B cell (primary cell): ENCODE results near the gene LRTM2. TPM values are rescaled to one million over a fixed set of nuclear protein-coding genes. Genes with fewer than 3 reads are reported as not detected.

Experiments
- ATAC-seq: fragments of 200-7000 bp; cut with Tn5 transposase; one replicate; pipeline ENCODE4 v1.10.0; 2021; ENCODE audit warnings: low read depth, mild to moderate bottlenecking, moderate number of reproducible peaks, moderate library complexity
- CTCF ChIA-PET: fragments of 350-600 bp; sonication (Branson Sonifier 250); formaldehyde crosslinking; loops from one replicate; lab custom pipeline; 2021; ENCODE audit warnings: antibody characterized with exemption, inconsistent platforms; lab: Charles Lee
- POLR2A ChIA-PET: fragments of 350-600 bp; sonication (Branson Sonifier 250); formaldehyde crosslinking; loops from one replicate; lab custom pipeline; 2021; ENCODE audit warnings: antibody characterized with exemption; lab: Charles Lee
- DNase-seq: peaks from one replicate; pipeline ENCODE4 v3.0.0; 2013
- H2AFZ ChIP-seq: 2 replicates; pipeline ENCODE4 v1.6.1; 2012; ENCODE audit warnings: mild to moderate bottlenecking, low read depth, low read length; ENCODE audit not compliant: insufficient read depth, poor library complexity, severe bottlenecking
- H3K27ac ChIP-seq, 2 donors: 1 replicate in 1 of 2; 2 replicates in 1 of 2; pipeline ENCODE4 v1.5.1; 2012 to 2013; ENCODE audit warnings: low read length in 2 of 2, mild to moderate bottlenecking in 2 of 2, moderate library complexity in 1 of 2
- H3K27me3 ChIP-seq, 4 experiments: fragments of 200-600 bp in 1 of 4; sonication (generic) in 1 of 4; replicated peaks in 1 of 4; 1 replicate in 2 of 4; 2 replicates in 2 of 4; pipeline versions ENCODE4 v1.6.1 to v1.7.0; 2013 to 2016; ENCODE audit warnings: low read length in 3 of 4, mild to moderate bottlenecking in 2 of 4, mixed read lengths in 1 of 4, moderate library complexity in 1 of 4; ENCODE audit not compliant: insufficient read depth in 4 of 4, control insufficient read depth in 3 of 4; ENCODE audit errors: control extremely low read depth in 1 of 4
- H3K36me3 ChIP-seq, 2 experiments: replicated peaks in 1 of 2; 1 replicate in 1 of 2; 2 replicates in 1 of 2; pipeline versions ENCODE4 v1.6.1 to v1.7.1; 2013; ENCODE audit warnings: low read length in 1 of 2; ENCODE audit not compliant: insufficient read depth in 2 of 2, control insufficient read depth in 1 of 2; ENCODE audit errors: control extremely low read depth in 1 of 2, extremely low read depth in 1 of 2
- H3K4me1 ChIP-seq, 2 donors: fragments of 200-600 bp in 1 of 2; sonication (generic) in 1 of 2; 1 replicate in 1 of 2; 2 replicates in 1 of 2; pipeline versions ENCODE4 v1.5.1 to v1.6.1; 2013 to 2017; ENCODE audit warnings: low read length in 2 of 2; ENCODE audit not compliant: control insufficient read depth in 2 of 2, insufficient read depth in 2 of 2
- H3K4me2 ChIP-seq: replicated peaks from 2 replicates; pipeline ENCODE3; 2012; ENCODE audit warnings: mild to moderate bottlenecking, low read depth, low read length; ENCODE audit not compliant: poor library complexity, severe bottlenecking
- H3K4me3 ChIP-seq, 5 experiments: fragments of 200-600 bp in 1 of 5; sonication (generic) in 1 of 5; 1 replicate in 3 of 5; 2 replicates in 2 of 5; pipeline versions ENCODE4 v1.5.1 to v1.7.0; 2011 to 2016; ENCODE audit warnings: low read length in 4 of 5, mild to moderate bottlenecking in 4 of 5, low read depth in 2 of 5, control low read depth in 1 of 5, moderate library complexity in 1 of 5; ENCODE audit not compliant: insufficient read depth in 1 of 5; ENCODE audit errors: control extremely low read depth in 1 of 5, extremely low read depth in 1 of 5
- H3K79me2 ChIP-seq: fragments of 200-600 bp; sonication (generic); one replicate; pipeline ENCODE4 v1.6.0; 2016; ENCODE audit warnings: low read length; ENCODE audit not compliant: control insufficient read depth, insufficient read depth
- H3K9ac ChIP-seq: fragments of 200-600 bp; sonication (generic); 2 replicates; pipeline ENCODE4 v1.6.1; 2017; ENCODE audit warnings: mild to moderate bottlenecking, low read length, moderate library complexity
- H3K9me3 ChIP-seq, 3 donors: one replicate each; pipeline versions ENCODE4 v1.6.1 to v1.7.1; 2013; ENCODE audit warnings: low read length in 2 of 3; ENCODE audit not compliant: control insufficient read depth in 2 of 3, insufficient read depth in 1 of 3; ENCODE audit errors: control extremely low read depth in 1 of 3
- H4K20me1 ChIP-seq: 2 replicates; pipeline ENCODE4 v1.6.0; 2012; ENCODE audit warnings: mild to moderate bottlenecking, low read length; ENCODE audit not compliant: insufficient read depth, control insufficient read depth, poor library complexity, severe bottlenecking
- H3K27ac Mint-ChIP-seq: one replicate; pipeline ENCODE4 v1.8.0; 2021; ENCODE audit warnings: mixed read lengths
- H3K27me3 Mint-ChIP-seq: one replicate; pipeline ENCODE4 v1.8.0; 2021; ENCODE audit warnings: mixed read lengths
- H3K4me1 Mint-ChIP-seq: one replicate; pipeline ENCODE4 v1.8.0; 2021; ENCODE audit warnings: mixed read lengths
- H3K4me3 Mint-ChIP-seq: one replicate; pipeline ENCODE4 v1.8.0; 2021; ENCODE audit warnings: mixed read lengths
- H3K9me3 Mint-ChIP-seq: one replicate; pipeline ENCODE4 v1.8.0; 2022; ENCODE audit warnings: mixed read lengths; ENCODE audit not compliant: insufficient read depth
- CTCF ChIP-seq: fragments of 200-600 bp; IDR thresholded peaks from one replicate; pipeline ENCODE4 v1.8.0; 2022; ENCODE audit warnings: antibody characterized with exemption, mild to moderate bottlenecking
- EZH2 ChIP-seq: IDR thresholded peaks from 2 replicates; pipeline ENCODE4 v1.6.1; 2012; ENCODE audit warnings: borderline replicate concordance, low read depth, mild to moderate bottlenecking, moderate library complexity, low read length; ENCODE audit not compliant: insufficient read depth, poor library complexity, severe bottlenecking
- WGBS: methylation state at CpG from one replicate; pipeline ENCODE4 v1.1.5; 2013; ENCODE audit warnings: missing lambda C conversion rate; ENCODE audit not compliant: insufficient coverage; 5-methylcytosine and 5-hydroxymethylcytosine counted together
- intact Hi-C: fragments of 100-400 bp; cut with micrococcal nuclease; formaldehyde crosslinking; loops from one replicate; pipeline ENCODE4 v1.10.0; 2022
- polyA plus RNA-seq: library from polyadenylated mRNA; depleted of rRNA; stranded (reverse); fragments of >200 nt; gene quantifications from 2 replicates; pipeline ENCODE4 v1.2.3, GENCODE V29; 2012
- total RNA-seq, 2 donors: library from RNA; stranded (reverse); fragments of 120-200 nt in 1 of 2; gene quantifications; 1 replicate in 1 of 2; 2 replicates in 1 of 2; pipeline versions ENCODE4 v1.2.3 to v1.2.4, GENCODE V29; 2013 to 2022

The LRTM2 gene
- total and polyA plus RNA-seq, 2 donors (not counting 1 experiment from before 2014, with no cell fraction given): not detected

GRCh38 chr12:1870086-1870485, 49.7 kb downstream of the LRTM2 start:
- no peak overlapping the region for H3K4me3 ChIP-seq
- no peak for ATAC-seq
- H3K4me1 Mint-ChIP-seq: no peaks in the 10 kb centered on the region
- H3K4me3 Mint-ChIP-seq: no peak overlapping the region
- no peak overlapping the region for H3K27ac ChIP-seq
- no peaks in the 10 kb centered on the region for H3K79me2 ChIP-seq
- peaks cover 5% of the 10 kb centered on the region for H3K9me3 Mint-ChIP-seq
- H2AFZ ChIP-seq: no peak overlapping the region
- intact Hi-C loops: no loop called here
- 85% methylated on average over 7 of the region's 7 CpGs for WGBS
- peaks cover 0 to 19% (median 2%) of the 10 kb centered on the region in 3 donors for H3K9me3 ChIP-seq
- no peak overlapping the region for H3K9ac ChIP-seq
- TF ChIP-seq CTCF (no peak), EZH2 (no peak)
- H3K4me1 ChIP-seq: no peaks in the 10 kb centered on the region
- no peak for DNase-seq
- no peaks in the 10 kb centered on the region for H4K20me1 ChIP-seq
- H3K27me3 Mint-ChIP-seq: peaks cover 34% of the 10 kb centered on the region
- POLR2A ChIA-PET: no interaction called here
- H3K4me2 ChIP-seq: no peak overlapping the region
- H3K36me3 ChIP-seq: no peaks in the 10 kb centered on the region
- CTCF ChIA-PET: no interaction called here
- H3K27ac Mint-ChIP-seq: no peak overlapping the region
- H3K27me3 ChIP-seq: peaks cover 0 to 6% (median 2%) of the 10 kb centered on the region in 4 experiments

- no peak overlapping the region for H3K9ac ChIP-seq
- intact Hi-C loops: no loop called here
- no peak overlapping the region for H3K27ac Mint-ChIP-seq
- no peak overlapping the region for H3K27ac ChIP-seq
- WGBS: 95% methylated on average over 22 of the region's 24 CpGs
- CTCF ChIA-PET: no interaction called here
- H3K4me2 ChIP-seq: no peak overlapping the region
- H3K79me2 ChIP-seq: no peaks in the 10 kb centered on the region
- H2AFZ ChIP-seq: no peak overlapping the region
- DNase-seq (no peak), ATAC-seq (no peak)
- no peaks in the 10 kb centered on the region for H3K4me1 ChIP-seq
- peaks cover 0 to 6% (median 2%) of the 10 kb centered on the region in 4 experiments for H3K27me3 ChIP-seq
- no peaks in the 10 kb centered on the region for H4K20me1 ChIP-seq
- H3K4me3 Mint-ChIP-seq: no peak overlapping the region
- no peak overlapping the region for H3K4me3 ChIP-seq
- no peaks in the 10 kb centered on the region for H3K36me3 ChIP-seq
- peaks cover 32% of the 10 kb centered on the region for H3K27me3 Mint-ChIP-seq
- peaks cover 0 to 15% (median 2%) of the 10 kb centered on the region in 3 donors for H3K9me3 ChIP-seq
- POLR2A ChIA-PET: no interaction called here
- peaks cover 5% of the 10 kb centered on the region for H3K9me3 Mint-ChIP-seq
- no peaks in the 10 kb centered on the region for H3K4me1 Mint-ChIP-seq
- TF ChIP-seq CTCF (no peak), EZH2 (no peak)
Measured at GRCh38 chr12:1870998-1871917, 50.9 kb downstream of the LRTM2 start.
